NCI-H187 (cell line): ENCODE results near the gene FOXD4L5.
"Not testable (repeated sequence)": the region's sequence is repeated elsewhere in the genome, so short reads cannot be mapped to it uniquely, and the experiment has no call there.

ENCODE experiments used
- DNase-seq, 2 experiments: peaks; one replicate each; lab custom pipeline; 2025; lab: John Stamatoyannopoulos, UW

FOXD4L5 gene

GRCh38 chr9:65285109-65285508, at the start of gene FOXD4L5:
TSS of gene FOXD4L5 (minus strand) at chr9:65285209. CDS start at chr9:65284377, 832 bp downstream.
- DNase-seq = not testable (repeated sequence)

- not testable (repeated sequence) for DNase-seq
Measured at GRCh38 chr9:65283943-65284342, 1.1 kb downstream of the FOXD4L5 start.

GRCh38 chr9:65282976-65283375, 2.0 kb downstream of the FOXD4L5 start:
- not testable (repeated sequence) for DNase-seq
